ENCODE results near the gene TMEM53. TPM values are rescaled to one million over a fixed set of nuclear protein-coding genes. Genes with fewer than 3 reads are reported as not detected.

Gene TMEM53
- total RNA-seq, 1 experiment from 2014 or later, result 8.2 TPM

GRCh38 chr1:44672961-44673674, 1.2 kb downstream of the TMEM53 start:
- Mint-ChIP-seq H3K36me3 (no peaks in the 10 kb centered on the region), H3K4me3 (peak overlapping the region; percentile 92), H3K27ac (no peak overlapping the region), H3K4me1 (peaks cover 23% of the 10 kb centered on the region), H3K9me3 (no peaks in the 10 kb centered on the region), H3K27me3 (ENCODE audit: low read depth) (no peaks in the 10 kb centered on the region)
- ATAC-seq (no peak), DNase-seq (ENCODE audit: low spot score) (no peak)
- POLR2A ChIA-PET, result interaction anchor here (1.2 to 1.6 kb wide), 4 partner anchors 49 to 102 kb away, joined by 3 to 10 read pairs (median 5); partner anchors contain the start of gene RPS8
- CTCF ChIA-PET, result interaction anchor here (1.0 to 5.0 kb wide), 7 partner anchors 10 to 130 kb away, joined by 3 to 42 read pairs (median 6); no protein-coding TSS in a partner anchor
- TF ChIP-seq OVOL2 (CRISPR knock-in tag; IDR thresholded peaks at IDR 0.05; ENCODE audit: borderline replicate concordance) (no peak), TEAD4 (CRISPR knock-in tag; IDR thresholded peaks at IDR 0.05) (no peak), CTCF (IDR thresholded peaks at IDR 0.05) (no peak), CBFB (CRISPR knock-in tag; IDR thresholded peaks at IDR 0.05; ENCODE audit: low read depth) (no peak), CDX4 (CRISPR knock-in tag; IDR thresholded peaks at IDR 0.05; ENCODE audit: borderline replicate concordance) (no peak), NR3C1 (CRISPR knock-in tag; conservative IDR thresholded peaks at IDR 0.05; ENCODE audit: low read depth) (no peak), FOXP4 (CRISPR knock-in tag; IDR thresholded peaks at IDR 0.05) (no peak), USF2 (CRISPR knock-in tag; IDR thresholded peaks at IDR 0.05) (no peak)

- H3K27ac Mint-ChIP-seq, result peak overlapping the region; percentile 81
- no peaks in the 10 kb centered on the region for H3K36me3 Mint-ChIP-seq
- DNase-seq (ENCODE audit: low spot score) (no peak), ATAC-seq (no peak)
- peaks cover 23% of the 10 kb centered on the region for H3K4me1 Mint-ChIP-seq
- POLR2A ChIA-PET, result no interaction called here
- H3K9me3 Mint-ChIP-seq, result no peaks in the 10 kb centered on the region
- CTCF ChIA-PET, result interaction anchor here (1.2 to 1.7 kb wide), 2 partner anchors 17 to 20 kb away, joined by 3 to 10 read pairs; no protein-coding TSS in a partner anchor
- no peaks in the 10 kb centered on the region for H3K27me3 Mint-ChIP-seq (ENCODE audit: low read depth)
- H3K4me3 Mint-ChIP-seq, result peak overlapping the region; percentile 92; the same call in 1 of the 2 replicates
- TF ChIP-seq ARID4B (CRISPR knock-in tag; IDR thresholded peaks at IDR 0.05; ENCODE audit: borderline replicate concordance) (no peak), NR2C2 (CRISPR knock-in tag; IDR thresholded peaks at IDR 0.05) (no peak), HMGA2 (CRISPR knock-in tag; IDR thresholded peaks at IDR 0.05) (no peak), ELF4 (CRISPR knock-in tag; IDR thresholded peaks at IDR 0.05; ENCODE audit: low read depth) (no peak), ATF1 (CRISPR knock-in tag; IDR thresholded peaks at IDR 0.05) (no peak), ATF2 (CRISPR knock-in tag; IDR thresholded peaks at IDR 0.05; ENCODE audit: borderline replicate concordance, low read depth) (no peak), STAT6 (CRISPR knock-in tag; conservative IDR thresholded peaks at IDR 0.05; ENCODE audit: low read depth) (no peak), MYBL2 (CRISPR knock-in tag; IDR thresholded peaks at IDR 0.05) (no peak)
Observed at GRCh38 chr1:44672254-44672955, 1.9 kb downstream of the TMEM53 start.
